ENCODE data around the gene TMEM132C. TPM values are rescaled to one million over a fixed set of nuclear protein-coding genes. Genes with fewer than 3 reads are reported as not detected.
"Not testable (repeated sequence)": the region's sequence is repeated elsewhere in the genome, so short reads cannot be mapped to it uniquely, and the experiment has no call there.

The TMEM132C gene
- polyA plus RNA-seq, 12 donors = 0.84 to 35.0 (median 1.8) TPM; not detected in 2

DNA sequence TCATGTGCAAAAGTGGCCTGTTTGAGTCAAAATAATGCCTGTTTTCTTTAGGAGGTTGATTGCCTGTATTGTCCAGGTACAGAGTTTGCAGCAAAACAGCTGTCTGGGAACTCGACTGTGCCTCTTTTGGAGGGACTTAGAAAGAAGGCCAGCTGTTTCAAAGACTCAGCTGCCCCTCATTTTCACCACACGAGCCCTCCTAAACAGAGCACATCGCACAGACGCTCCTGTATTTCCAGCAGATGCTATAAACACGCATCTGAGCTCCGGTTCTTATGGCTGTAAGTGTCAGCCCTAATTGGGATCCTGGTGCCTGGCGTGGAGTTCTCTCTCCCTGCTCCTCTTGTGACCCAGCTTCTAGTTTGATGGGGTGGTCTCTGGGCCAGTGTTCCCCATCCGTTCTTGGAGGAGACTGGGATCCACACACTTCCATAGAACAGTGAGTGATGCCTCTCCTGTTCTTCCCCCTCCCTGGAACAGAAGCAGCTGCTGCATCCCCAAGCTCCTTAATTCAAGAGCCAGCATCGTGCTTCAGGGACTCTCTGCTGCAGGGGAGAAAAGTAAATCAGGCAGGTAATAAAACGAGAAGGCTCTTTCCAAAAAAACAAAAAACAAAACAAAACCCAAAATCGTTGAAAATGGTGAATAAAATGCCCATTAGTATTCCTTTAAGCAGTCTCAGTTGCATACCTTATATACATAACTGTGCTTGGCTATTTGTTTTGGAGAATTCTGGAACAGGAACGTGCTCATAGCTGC lies 287.8 kb downstream of the TMEM132C start:
- no peak for DNase-seq

DNA sequence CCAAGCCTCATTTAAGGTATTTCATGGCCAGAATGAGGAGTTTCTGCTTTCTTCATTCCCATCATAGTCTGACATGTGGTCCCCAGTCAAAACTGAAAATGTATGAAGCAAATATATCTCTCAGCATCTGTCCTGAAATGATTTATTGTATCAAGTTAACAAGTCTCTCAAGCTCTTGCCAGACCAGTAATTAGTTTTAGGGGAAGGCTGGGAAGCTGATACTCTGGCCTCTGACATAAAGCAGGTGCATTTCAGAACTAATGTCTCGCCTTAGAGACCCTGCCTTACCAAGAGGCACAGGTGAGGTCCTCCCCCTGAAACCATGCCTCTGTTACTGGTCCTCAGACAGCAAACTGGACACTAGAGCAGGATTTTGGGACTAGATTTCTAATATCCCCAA lies 290.3 kb downstream of the TMEM132C start:
- no peak for DNase-seq

DNA sequence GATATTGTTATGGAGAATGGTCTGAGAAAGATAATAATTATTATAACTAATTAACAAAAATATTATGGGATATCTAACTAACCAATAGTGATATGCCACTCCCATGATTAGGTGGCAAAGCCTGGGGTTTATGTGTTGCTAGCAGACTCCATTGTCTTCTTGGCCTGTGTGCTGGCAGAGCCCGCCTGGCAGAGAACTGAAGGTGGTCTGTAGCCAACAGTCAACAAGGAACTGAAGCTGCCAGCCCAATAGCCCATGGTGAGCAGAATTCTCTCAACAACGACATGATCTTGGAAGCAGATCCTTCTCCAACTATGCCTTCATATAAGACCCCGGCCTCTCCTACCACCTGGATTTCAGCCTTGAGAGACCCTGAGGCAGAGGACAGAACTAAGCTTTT lies 298.0 kb downstream of the TMEM132C start:
- DNase-seq = no peak

DNA sequence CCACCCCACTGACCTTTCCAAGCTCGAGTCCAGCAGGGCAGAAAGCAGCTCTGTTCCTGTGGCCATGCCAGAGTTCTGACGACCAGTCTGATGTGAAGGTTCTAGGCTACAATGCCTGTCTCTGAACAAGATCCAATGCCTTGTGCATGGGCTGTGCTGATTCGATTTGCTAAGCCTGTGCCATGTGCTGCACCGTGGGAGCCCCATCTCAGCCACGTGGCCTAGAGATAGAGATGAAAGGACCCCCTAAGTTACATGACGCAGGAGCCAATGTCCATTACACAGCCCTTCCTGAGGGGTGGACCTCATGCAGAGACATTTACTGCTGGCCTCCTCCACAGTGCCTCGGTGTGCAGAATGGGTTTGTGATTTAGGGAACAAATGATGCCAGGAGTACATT lies 300.8 kb downstream of the TMEM132C start:
- no peak for DNase-seq

DNA sequence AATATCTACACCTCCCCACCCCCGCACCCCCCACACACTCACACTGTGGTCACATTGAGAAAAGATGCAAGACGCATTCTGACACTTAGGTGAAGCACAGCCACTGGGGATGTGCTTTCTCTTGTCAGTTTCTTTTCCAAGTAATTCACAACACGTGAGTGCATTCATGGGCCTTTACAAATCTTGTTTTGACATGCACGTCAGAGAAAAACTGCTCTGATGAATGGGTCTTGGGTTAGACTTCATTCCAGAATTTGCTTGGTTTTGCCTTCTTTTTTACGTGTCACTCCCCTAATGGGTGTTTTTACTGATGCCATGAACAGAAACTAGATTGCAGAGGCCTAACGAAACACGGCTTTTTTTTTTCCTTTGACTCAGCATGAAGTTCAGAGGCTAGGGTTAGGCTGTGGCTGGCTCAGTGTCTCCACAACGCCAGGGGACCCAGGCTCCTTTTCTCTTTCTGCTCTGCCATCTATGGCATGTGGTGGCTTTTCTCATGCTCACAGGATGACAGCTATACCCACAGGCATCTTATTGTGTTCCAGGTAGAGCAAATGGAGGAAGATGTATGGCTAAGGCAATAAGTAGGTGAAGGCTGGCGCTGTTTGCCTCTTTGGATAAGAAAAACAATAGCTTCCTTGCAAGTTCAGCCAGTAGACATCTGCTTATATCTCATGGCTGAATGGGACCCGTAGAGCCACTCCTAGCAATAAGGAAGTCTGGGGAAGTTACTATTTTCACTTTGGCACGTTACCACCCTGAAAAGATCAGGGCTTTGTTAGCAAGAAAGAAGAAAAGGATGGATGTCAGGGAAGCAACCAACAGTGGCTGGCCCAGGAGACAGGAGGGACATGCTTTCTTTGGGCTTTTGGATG lies 303.5 kb downstream of the TMEM132C start:
- no peak for DNase-seq

DNA sequence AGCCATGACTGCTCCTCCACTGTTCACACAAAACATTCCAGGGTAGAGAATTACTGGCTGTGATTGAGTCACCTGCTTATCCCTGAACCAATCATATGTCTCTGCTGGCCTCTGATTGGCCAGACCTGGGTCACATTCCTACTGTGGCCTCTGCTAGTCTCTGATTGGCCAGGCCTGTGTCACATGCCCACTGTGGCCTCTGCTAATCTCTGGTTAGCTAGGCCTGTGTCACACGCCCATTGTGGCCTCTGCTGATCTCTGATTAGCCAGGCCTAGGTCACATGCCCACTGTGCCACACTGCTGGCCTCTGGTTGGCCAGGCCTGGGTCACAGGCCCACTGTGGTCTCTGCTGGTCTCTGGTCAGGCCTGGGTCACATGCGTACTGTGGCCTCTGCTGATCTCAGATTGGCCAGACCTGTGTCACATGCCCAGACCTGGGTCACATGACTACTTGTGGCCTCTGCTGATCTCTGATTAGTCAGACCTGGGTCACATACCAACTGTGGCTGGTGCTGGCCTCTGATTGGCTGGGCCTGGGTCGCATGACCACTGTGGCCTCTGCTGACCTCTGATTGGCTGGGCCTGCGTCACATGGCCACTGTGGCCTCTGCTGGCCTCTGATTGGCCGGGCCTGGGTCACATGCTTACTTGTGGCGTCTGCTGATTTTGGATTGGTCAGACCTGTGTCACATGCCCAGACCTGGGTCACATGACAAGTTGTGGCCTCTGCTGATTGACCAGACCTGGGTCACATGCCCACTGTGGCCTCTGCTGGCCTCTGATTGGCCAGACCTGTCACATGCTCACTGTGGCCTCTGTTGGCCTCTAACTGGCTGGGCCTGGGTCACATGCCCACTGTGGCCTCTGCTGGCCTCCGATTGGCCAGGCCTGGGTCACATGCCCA lies 305.2 kb downstream of the TMEM132C start:
- no peak for DNase-seq

DNA sequence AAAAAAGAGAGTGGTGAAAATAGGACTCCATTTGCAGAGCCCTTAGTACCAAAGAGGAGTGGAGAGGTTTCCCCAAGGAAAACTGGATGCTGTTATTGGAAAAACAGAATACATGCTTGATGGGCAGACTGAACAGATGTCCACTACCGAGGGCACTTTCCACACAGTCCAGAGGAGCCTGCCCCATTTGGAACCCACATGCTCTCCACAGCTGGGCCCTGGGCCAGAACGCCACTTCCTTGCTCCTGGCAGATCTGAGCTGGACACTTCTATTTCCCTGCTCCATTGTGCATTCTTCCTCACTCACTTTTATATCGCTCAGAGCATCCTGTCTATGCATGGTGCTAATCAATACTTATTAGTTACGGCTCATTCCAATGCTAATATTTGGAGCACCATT lies 306.9 kb downstream of the TMEM132C start:
- DNase-seq = no peak

DNA sequence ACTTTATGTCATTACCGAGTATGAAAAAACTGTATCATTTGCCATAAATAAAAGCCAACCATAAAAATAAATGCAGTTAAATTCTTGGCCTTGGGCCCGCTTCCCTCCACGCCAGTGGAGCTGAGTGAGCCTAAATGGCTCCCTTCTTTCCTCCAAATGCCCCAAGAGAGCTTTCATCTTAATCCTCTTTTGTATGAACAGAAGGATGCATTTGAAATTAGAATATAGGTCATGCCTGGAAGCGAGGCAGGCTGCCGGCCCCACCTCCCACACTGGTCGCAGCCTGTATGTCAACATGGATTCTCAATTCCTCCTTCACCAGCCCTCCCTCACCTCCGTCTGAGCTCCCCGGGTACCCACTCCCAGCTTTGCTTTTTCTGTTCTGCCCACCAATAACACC lies 311.1 kb downstream of the TMEM132C start:
- DNase-seq = no peak

DNA sequence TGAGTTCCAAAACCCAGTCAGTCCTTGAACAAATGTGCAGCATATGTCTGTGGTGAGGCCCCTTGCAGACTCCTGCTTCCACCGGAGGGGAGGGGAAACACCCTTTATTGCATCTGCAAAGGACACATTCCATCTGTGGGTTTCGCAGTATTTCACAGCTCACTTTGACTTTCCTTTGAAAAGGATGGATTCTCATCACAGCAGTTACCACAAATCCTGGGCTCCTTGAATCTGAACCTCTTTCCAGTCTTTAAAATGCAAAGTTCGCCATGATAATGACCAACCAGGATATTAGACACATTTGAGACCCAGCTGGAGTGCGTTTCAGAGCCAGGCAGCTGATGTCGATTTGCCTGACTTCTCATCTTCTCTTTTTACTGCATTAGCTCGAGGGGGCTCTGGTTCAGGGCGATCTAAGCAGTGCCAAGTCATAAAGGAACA lies 314.4 kb downstream of the TMEM132C start:
- DNase-seq = no peak

DNA sequence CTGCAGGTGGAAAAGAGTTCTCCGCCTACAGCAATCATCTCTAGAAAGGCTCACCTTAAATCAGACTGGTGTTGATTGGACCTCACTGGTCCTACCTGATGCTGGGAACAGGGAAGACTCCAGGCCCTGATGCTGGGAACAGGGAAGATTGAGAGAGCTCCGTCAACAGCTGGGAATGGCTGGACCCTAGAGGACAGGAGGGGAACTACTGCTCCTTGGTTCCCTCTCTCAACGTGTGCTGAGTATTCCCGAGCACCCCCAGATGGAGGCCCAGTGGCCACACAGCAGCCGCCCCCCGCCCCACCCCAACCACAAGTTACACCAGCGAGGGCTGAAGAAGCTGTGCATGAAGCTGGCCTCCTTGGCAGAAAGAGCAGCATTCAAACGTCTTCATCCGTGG lies 316.5 kb downstream of the TMEM132C start:
- no peak for DNase-seq

DNA sequence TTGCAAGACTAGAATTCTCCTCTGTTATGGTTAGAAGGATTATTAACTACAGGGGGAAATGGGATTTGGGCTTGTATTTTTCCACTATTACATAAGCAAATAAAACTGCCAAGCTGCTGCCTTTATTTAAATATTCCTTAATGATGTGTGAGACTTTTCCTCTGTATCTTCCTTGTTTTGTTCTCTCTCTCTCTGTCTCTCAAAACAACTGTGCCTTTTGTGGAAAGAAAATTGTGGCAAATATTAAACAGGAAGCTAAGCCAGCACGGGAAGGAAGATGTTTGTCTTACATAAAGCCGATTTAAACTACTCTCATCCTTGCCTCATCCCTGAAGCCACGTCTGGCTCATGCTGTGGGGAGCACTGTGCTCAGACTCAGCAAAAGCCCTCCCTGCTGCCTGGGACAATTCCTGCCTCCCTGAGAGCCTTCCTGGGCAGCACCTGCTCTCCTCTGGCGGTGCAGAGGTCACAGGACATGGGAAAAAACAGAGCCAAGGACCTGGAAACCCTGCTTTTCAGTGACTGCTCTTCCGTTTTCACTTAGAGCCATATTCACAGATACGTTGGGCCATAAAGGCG lies 319.6 kb downstream of the TMEM132C start:
- DNase-seq = peak; percentile 46

DNA sequence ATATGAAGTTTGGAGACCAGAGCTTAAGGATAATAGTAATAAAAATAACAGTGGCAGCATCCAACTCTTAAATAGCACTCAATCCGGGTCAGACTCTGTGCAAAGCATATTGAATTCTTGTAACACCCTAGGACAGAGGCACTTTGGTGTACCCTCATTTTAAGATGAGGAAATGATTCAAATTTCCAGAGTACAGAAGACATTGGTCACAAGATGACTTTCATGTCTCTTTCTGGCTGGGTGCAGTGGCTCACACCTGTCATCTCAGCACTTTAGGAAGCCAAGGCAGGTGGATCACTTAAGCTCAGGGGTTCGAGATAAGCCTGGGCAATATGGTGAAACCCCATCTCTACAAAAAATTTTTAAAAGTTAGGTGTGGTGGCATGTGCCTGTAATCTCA lies 320.9 kb downstream of the TMEM132C start:
- DNase-seq = no peak

DNA sequence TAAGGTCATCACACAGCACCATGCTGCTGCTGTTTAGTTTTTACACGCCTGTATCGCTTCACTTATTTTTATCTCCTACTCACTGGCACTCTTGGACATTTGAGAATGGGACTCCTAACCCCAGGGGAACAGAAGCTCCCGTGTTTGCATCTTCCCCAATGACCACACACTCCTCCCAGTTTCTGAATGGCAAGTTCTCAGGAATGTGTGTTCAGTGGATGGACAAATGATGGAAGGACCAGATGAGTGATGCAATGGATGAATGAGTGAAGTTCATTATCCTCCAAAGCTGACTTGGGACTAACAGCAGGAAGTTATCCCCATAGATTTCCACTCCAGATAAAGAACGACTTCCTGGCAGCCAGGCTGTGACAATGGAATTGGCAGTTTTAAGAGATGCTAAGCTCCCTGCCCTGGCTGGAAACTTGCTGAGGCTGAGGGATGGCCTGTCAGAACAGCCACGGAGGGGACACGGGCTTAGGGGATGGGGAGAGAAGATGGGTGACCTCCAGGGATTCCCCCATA lies 325.3 kb downstream of the TMEM132C start:
- DNase-seq = no peak

DNA sequence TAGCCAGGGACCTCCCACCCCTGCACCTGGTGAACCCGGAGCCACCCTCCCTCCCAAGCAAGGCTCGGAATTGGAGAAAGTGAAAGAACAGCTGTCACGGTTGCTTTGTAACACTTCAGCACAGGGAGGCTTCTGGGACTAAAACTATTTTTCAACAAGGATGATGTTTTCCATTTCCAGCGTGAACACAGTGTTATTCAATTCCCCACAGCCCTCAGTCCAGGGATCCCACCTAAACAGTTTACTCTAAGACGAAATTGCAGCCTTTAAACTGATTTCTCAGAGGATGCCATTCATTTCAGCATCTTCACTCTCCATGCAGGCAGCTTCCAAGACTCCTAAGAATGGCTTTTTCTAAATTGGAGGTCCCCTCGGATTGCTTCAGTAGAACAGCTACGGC lies 327.6 kb downstream of the TMEM132C start:
- peak; percentile 31 for DNase-seq

DNA sequence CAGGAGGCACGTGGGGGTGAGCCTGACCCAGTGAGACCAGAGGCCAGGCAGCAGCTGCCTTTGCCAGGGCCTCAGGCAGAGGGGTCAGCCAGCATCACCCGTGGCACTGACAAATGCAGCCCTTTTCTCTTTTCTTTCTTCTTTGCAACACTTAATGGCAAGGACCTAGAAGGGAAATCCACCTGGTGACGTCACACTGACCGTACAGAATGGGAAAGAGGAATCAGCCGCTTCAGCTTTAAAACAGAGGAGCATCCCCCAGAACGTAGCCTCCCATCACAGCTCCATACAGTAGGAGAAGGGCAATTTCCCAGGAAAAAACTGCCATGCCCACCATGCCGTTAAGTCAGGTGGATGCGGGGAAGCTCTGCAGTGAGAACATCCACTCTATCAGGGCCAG lies 328.6 kb downstream of the TMEM132C start:
- no peak for DNase-seq

DNA sequence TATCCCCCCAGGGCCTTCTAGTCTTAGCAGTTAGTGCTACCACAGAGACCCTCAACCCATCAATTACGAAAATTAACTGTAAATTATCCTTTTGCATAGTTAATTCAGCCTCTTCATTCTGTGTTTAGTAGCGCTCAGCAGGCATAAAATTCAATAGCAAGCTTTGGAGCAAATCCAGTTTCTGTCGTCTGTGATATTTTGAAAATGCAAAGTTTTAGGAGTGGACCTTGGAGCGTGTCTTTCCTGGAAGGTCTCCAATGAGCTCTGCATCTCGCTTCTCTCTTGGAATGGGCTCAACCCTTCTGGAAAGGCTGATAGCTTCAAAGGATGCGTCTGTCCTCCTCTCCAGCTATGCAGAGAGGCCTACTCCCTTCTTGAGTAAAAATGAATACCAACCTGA lies 333.9 kb downstream of the TMEM132C start:
- DNase-seq = peak; percentile 64

DNA sequence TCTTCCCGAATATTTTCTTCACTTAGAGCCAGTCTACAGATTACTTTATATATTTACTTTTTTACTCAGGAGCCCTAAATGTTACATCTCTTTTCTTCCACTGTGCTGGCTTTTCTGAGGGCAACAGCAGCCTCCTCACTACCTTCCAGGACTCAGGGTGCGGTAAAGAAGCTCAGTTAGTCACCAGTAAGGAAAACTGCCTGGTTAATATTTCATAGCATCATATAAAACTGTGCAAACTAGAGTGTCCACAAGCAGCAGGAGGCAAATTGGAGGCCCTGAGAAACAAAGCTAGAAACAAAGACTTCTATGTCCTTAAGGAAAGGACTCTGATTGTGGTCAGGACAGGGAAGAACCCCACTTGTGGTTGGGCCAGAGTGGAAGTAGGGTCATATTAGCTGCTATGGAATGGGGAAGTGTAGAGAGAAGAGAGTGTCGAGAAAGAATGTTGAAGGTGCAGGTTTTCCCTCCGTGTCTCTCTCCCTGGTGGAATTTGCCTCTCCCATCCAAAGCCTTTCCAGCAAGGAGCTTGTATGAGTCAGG lies 336.7 kb downstream of the TMEM132C start:
- no peak for DNase-seq

DNA sequence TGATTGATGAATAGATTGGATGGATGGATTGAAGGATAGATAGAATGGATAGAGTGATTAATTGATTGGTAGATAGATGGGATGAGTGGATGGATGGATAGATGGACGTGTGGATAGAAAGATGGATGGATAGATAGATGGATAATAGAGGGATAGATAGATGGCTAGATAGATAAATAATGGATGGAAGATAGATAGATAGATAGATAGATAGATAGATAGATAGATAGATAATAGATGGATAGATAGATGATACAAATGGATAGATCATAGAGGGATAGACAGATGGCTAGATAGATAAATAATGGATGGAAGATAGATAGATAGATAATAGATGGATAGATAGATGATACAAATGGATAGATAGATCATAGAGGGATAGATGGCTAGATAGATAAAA lies 337.2 kb downstream of the TMEM132C start:
- DNase-seq = not testable (repeated sequence)

DNA sequence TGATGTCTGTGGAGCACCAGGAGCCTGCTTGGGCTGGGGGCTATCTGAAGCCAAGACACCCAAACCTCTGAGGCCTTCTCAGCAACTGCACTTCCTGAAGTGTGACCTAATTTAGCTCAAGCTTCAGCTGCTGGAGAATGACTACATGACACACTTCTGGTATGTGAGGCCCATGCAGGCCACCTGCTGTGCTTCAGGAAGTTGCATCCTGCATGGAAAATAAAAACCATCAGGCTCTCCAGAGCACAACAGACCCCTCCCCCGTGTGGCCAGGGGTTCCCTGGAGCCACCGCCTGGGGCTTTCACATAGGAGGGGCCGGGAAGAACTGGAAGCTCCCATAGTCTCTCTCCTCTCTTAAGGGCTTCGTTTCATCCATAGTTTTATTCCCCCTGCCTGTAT lies 339.1 kb downstream of the TMEM132C start:
- peak; percentile 15 for DNase-seq

DNA sequence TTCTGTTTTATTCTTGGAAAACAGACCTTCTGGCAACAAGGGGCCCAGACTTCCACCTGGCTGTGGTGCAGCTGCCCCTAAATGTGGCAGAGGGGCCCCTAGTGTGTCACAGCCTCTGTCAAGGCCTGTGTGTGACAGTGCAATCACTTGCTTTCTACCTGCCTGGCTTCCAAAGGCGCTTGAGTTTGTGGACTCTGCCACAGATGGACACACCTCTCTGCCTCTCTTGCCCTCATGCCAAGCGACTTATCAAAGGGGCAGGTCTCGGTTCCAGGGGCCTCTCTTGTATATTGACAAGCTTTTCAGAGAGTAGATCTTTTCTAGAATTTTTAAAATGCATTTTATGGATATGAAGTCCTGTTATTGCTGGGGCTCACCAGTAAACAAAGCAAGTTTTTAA lies 339.6 kb downstream of the TMEM132C start:
- DNase-seq = no peak

DNA sequence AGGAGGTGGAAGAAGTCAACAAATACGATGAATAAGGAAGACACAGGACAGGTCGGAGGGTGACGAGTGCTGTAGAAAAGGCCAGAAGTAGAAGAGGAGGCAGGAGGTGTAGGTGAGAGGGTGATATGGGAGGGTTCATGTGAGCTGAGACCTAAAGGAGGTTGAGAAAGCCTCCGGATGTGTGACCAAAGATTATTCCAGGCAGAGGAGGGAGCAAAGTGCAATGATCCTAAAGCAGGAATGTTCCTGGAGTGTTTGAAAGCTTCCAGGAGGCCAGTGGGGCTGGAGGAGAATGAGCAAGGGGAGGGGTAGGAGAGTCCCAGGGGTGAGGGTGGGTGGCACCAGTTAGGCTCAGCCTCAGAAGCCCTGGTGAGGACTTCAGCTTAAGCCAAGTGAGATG lies 340.0 kb downstream of the TMEM132C start:
- no peak for DNase-seq
